Tibial artery (tissue), 4 donors: ENCODE data around the gene PRR7.
"Not testable (repeated sequence)": the region's sequence is repeated elsewhere in the genome, so short reads cannot be mapped to it uniquely, and the experiment has no call there.

Experiments used
- DNase-seq, 2 donors: peaks; one replicate each; pipeline ENCODE4 v3.0.0-alpha.2; 2019
- H3K27ac ChIP-seq, 2 donors: fragments of 200-600 bp; sonication (generic) in 1 of 2; 1 replicate in 1 of 2; 2 replicates in 1 of 2; pipeline ENCODE4 v1.5.1; 2018 to 2019; ENCODE audit warnings: mild to moderate bottlenecking in 1 of 2
- H3K27me3 ChIP-seq, 2 donors: fragments of 200-600 bp; sonication (generic) in 1 of 2; one replicate each; pipeline versions ENCODE4 v1.5.1 to v1.6.0; 2016 to 2019
- H3K36me3 ChIP-seq, 3 donors: fragments of 200-600 bp; sonication (generic) in 2 of 3; one replicate each; pipeline ENCODE4 v1.5.1; 2016 to 2019; ENCODE audit warnings: mild to moderate bottlenecking in 2 of 3
- H3K4me1 ChIP-seq, 4 donors: fragments of 200-600 bp; sonication (generic) in 2 of 4; 1 replicate in 3 of 4; 2 replicates in 1 of 4; pipeline ENCODE4 v1.5.1; 2016 to 2019
- H3K4me3 ChIP-seq, 2 donors: fragments of 200-600 bp; sonication (generic) in 1 of 2; 1 replicate in 1 of 2; 2 replicates in 1 of 2; pipeline ENCODE4 v1.5.1; 2018 to 2019; ENCODE audit warnings: mild to moderate bottlenecking in 2 of 2
- H3K9me3 ChIP-seq, 3 donors: fragments of 200-600 bp; sonication (generic) in 1 of 3; one replicate each; pipeline ENCODE4 v1.5.1; 2016 to 2019
- intact Hi-C: fragments of 100-400 bp; cut with DNase I; formaldehyde crosslinking; loops from one replicate; pipeline ENCODE4 v1.15.0; 2023; ENCODE audit warnings: low total_unique reads
- TF ChIP-seq, protein P1 (sequence below), 2 experiments: fragments of 200-600 bp in 1 of 2; fragments of 450-650 bp in 1 of 2; IDR thresholded peaks; one replicate each; pipeline ENCODE4 v1.5.1; 2017 to 2019; ENCODE audit warnings: antibody characterized with exemption in 2 of 2, mild to moderate bottlenecking in 1 of 2, moderate library complexity in 1 of 2

Gene PRR7

DNA sequence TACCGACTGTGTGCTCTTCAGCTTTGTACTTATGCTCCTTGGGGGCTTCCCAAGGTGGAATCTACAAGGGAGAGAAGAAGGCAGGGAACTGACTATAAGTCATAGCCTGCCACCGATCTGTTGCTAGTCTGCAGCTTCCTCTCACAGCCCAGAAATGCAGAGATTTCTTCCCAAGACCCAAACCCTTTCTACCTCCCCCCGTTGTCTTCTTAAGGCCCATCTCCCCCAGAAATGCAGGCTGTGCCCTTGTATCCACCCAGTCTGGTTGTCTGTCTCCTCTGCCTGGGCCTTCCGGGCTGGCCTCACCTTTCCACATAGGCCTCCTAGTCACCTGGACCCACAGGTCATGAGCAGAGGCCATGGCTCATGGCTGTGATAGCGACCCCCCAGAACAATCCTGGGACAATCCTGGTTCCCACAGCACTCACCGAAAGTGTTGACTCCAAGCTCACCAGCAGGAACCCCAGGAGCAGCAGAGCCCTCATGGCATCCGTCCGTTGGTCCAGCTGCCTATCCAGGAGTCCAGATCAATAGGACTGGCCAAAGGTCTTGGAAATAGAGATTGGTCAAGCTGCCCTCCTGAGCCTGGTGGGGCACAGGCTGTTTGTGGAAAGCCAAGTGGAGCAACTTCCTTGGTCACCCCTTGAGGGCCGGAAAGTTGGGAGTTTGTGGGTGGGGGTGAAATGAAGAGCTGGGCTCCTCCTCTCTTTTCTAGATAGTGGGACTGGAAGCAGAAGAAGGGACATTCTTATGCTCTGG lies 37.4 kb upstream of the PRR7 start, which contains the start of gene F12:
F12 (minus strand) TSS at position 522 of the 759 bp plus-strand sequence; CDS start at position 485, 37 bp downstream.
- DNase-seq, result no peak
- Histone ChIP-seq H3K36me3 (no peaks in the 10 kb centered on the region), H3K4me1 (peaks cover 0 to 8% (median 5%) of the 10 kb centered on the region in 4 donors), H3K27me3 (peaks cover 0 to 14% of the 10 kb centered on the region in 2 donors), H3K9me3 (no peaks in the 10 kb centered on the region), H3K4me3 (no peak within 1 kb of the TSS), H3K27ac (no peak within 1 kb of the TSS)
- TF ChIP-seq, protein P1, sequence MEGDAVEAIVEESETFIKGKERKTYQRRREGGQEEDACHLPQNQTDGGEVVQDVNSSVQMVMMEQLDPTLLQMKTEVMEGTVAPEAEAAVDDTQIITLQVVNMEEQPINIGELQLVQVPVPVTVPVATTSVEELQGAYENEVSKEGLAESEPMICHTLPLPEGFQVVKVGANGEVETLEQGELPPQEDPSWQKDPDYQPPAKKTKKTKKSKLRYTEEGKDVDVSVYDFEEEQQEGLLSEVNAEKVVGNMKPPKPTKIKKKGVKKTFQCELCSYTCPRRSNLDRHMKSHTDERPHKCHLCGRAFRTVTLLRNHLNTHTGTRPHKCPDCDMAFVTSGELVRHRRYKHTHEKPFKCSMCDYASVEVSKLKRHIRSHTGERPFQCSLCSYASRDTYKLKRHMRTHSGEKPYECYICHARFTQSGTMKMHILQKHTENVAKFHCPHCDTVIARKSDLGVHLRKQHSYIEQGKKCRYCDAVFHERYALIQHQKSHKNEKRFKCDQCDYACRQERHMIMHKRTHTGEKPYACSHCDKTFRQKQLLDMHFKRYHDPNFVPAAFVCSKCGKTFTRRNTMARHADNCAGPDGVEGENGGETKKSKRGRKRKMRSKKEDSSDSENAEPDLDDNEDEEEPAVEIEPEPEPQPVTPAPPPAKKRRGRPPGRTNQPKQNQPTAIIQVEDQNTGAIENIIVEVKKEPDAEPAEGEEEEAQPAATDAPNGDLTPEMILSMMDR (IDR thresholded peaks at IDR 0.05), result no peak
- intact Hi-C loops, result no loop called here

DNA sequence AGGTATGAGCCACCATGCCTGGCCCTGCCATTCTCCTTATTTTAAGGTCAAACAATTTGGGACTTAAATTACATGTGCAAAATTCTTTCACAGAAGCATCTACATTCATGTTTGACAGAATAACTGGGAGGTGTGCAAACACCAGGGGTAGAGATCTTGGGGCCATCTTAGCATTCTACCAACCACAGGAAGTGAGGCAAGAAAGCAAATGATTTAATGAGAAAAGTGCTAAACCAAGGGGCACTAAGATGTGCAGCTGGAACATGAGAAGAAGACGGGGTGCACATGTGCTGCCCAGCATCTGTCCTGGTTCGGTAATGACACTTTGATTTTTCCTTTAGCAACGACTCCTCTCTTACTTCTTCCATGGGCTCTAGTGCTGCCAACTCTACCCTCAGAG lies 36.0 kb upstream of the PRR7 start:
- Histone ChIP-seq H3K27ac (no peak overlapping the region), H3K4me3 (no peak overlapping the region), H3K36me3 (no peaks in the 10 kb centered on the region), H3K27me3 (peaks cover 0 to 6% of the 10 kb centered on the region in 2 donors), H3K9me3 (no peaks in the 10 kb centered on the region), H3K4me1 (no peaks in the 10 kb centered on the region)
- intact Hi-C loops, result no loop called here
- TF ChIP-seq, protein P1 (IDR thresholded peaks at IDR 0.05), result no peak
- DNase-seq, result no peak

DNA sequence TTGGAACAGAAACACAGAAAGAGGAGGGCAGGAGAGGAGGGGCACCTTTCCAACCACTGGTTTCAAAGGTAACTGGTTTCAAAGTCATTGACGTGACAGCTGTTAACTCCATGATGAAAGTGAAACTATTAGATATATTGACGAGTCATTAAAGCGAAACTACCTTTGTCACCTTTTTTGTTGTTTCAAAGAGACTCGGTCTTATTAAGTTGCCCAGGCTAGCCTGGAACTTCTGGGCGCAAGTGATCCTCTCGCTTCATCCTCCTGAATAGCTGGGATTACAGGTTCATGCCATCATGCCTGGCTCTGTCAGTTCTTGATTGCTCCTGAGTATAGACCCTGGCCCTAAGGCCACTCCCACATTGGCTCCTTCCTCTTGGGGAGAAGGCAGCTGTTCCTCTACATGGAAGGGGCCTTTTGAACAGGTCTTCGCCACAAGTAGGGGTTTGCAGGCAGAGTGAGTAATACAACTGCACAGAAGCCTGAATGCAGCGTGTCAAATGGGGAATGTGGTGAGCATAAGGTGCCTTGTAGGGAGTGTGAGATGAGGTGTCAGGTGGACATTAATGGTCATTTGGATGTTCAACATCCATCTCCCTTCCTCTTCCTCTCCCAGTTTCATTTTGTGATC lies 33.9 kb upstream of the PRR7 start:
- Histone ChIP-seq H3K27ac (no peak overlapping the region), H3K36me3 (no peaks in the 10 kb centered on the region), H3K4me3 (no peak overlapping the region), H3K9me3 (no peaks in the 10 kb centered on the region), H3K4me1 (no peaks in the 10 kb centered on the region), H3K27me3 (peaks cover 0 to 3% of the 10 kb centered on the region in 2 donors)
- intact Hi-C loops, result no loop called here
- DNase-seq, result no peak
- TF ChIP-seq, protein P1 (IDR thresholded peaks at IDR 0.05), result no peak

DNA sequence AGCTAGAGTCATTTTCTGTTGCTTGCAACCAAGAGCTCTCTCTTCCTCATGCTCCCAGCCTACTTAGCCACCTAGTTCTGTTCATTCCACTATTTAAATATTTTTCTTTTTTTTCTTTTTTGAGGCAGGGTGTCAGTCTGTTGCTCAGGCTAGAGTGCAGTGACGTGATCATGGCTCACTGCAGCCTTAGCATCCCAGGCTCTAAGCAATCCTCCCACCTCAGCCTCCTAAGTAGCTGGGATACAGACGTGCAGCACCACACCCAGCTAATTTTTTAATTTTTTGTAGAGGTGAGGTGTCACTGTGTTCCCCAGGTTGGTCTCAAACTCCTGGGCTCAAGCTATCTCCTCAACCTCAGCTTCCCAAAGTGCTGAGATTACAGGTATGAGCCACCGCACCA lies 32.1 kb upstream of the PRR7 start:
- H3K4me1 ChIP-seq, result no peaks in the 10 kb centered on the region
- DNase-seq, result no peak
- intact Hi-C loops, result no loop called here
- H3K9me3 ChIP-seq, result no peaks in the 10 kb centered on the region
- no peak overlapping the region for H3K4me3 ChIP-seq
- H3K36me3 ChIP-seq, result no peaks in the 10 kb centered on the region
- TF ChIP-seq, protein P1 (IDR thresholded peaks at IDR 0.05), result no peak
- H3K27ac ChIP-seq, result no peak overlapping the region
- H3K27me3 ChIP-seq, result no peaks in the 10 kb centered on the region

DNA sequence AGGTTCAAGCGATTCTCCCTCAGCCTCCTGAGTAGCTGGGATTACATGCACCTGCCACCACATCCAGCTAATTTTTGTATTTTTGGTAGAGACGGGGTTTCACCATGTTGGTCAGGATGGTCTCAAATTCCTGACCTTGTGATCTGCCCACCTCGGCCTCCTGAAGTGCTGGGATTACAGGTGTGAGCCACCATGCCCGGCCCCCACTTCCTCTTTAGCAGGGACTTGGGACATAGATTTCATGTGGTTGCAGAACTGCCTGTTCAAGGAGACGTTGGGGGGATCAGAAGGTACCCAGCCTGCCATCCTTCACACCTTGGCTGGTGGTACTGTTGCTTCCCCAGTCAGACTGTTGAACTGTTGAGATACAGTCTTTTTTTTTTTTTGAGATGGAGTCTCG lies 29.5 kb upstream of the PRR7 start:
- intact Hi-C loops, H3K4me3 ChIP-seq, H3K27ac ChIP-seq: not testable (repeated sequence)

DNA sequence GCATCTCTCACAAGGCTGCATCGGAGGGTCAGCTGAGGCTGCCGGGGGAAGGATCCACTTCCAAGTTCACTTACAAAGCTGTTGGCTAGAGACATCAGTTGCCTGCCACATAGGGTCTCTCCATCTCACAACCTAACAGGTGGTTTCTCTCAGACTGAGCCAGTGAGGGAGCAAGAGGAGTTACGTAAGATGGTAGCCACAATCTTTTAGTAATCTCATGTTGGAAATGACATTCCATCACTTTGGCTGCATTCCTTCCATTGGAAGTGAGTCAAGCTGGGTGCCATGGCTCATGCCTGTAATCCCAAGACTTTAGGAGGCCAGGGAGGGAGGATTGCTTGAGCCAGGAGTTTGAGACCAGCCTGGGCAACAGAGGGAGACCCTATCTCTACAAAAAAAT lies 27.6 kb upstream of the PRR7 start:
- no peaks in the 10 kb centered on the region for H3K9me3 ChIP-seq
- no peaks in the 10 kb centered on the region for H3K4me1 ChIP-seq
- no peak for DNase-seq
- intact Hi-C loops, result no loop called here
- H3K36me3 ChIP-seq, result no peaks in the 10 kb centered on the region
- H3K4me3 ChIP-seq, result no peak overlapping the region
- H3K27me3 ChIP-seq, result no peaks in the 10 kb centered on the region
- TF ChIP-seq, protein P1 (IDR thresholded peaks at IDR 0.05), result no peak
- no peak overlapping the region for H3K27ac ChIP-seq

More for the DNA sequence above, 29.5 kb upstream of the PRR7 start:
- DNase-seq, H3K27me3 ChIP-seq, H3K4me1 ChIP-seq, H3K9me3 ChIP-seq, H3K36me3 ChIP-seq: not testable (repeated sequence)

DNA sequence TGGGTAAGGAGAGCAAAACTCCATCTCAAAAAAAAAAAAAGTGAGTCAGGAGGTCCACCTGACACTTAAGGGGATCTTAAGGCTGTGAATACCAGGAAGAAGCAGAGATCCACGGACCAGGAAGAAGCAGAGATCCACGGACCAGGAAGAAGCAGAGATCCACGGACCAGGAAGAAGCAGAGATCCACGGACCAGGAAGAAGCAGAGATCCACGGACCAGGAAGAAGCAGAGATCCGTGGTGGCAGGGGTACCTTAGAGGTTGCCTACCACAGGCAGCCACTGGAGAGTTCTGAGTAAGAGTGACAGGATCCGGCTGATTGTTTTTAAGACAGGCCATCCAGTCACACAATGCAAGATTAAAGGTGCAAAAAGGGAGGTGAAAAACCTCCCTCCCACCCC lies 26.1 kb upstream of the PRR7 start:
- H3K4me3 ChIP-seq, H3K4me1 ChIP-seq, H3K9me3 ChIP-seq, DNase-seq, H3K27ac ChIP-seq, H3K27me3 ChIP-seq, H3K36me3 ChIP-seq, intact Hi-C loops: not testable (repeated sequence)
